ENCODE data around the gene RSPH6A.

DNA sequence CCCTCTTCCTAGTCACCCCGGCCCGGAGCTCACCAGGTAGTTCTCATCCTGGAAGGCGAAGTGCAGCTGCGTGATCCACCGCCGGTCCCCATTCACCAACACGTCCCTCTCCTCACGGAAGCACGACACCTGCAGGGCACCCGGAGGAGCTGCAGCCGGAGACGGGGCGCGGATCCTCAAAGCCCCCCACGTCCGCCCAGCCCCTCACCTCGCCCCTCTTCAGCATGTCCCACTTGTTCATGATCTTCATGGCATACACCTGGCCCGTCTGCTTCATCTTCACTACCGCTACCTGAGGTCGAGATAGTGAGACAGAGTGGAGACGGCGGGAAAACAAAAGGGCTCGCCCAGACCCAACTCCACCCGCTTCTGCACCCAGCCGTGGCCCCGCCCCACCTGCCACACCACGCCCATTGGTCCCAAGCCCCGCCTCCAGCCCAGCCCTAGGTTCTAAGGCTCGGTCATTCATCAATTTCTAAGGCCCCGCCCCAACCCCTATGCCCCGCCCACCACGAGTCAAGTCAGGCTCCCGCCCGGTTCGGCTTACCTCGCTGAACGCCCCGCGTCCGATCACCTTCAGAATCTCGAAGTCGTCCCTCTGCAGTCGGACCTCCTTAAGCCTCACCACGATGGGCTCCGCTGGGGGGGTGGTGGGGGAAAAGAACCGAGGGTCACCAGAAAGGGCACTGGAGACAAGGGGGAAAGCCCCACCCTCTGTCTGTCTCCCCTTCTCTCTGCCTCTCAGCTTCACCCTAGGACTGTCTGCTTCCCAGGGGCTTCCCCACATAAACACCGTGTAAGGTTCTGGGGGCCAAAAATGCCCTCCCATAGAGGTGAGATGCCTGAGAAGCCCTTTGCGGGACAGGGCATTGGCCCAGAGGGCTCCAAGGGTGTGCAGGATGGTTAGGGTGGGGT is 35.6 kb downstream of the RSPH6A start:
- TF ChIP-seq, protein P1, sequence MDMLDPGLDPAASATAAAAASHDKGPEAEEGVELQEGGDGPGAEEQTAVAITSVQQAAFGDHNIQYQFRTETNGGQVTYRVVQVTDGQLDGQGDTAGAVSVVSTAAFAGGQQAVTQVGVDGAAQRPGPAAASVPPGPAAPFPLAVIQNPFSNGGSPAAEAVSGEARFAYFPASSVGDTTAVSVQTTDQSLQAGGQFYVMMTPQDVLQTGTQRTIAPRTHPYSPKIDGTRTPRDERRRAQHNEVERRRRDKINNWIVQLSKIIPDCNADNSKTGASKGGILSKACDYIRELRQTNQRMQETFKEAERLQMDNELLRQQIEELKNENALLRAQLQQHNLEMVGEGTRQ (IDR thresholded peaks at IDR 0.05; ENCODE audit: borderline replicate concordance, low read depth, low read length) = no peak
- TF ChIP-seq ZSCAN29 (IDR thresholded peaks at IDR 0.05) (no peak), RBBP5 (conservative IDR thresholded peaks at IDR 0.05) (no peak), POLR2A (IDR thresholded peaks at IDR 0.05; ENCODE audit: low read depth, low read length) (peak; percentile 67), CHD1 (IDR thresholded peaks at IDR 0.05; ENCODE audit: low read depth, low read length) (no peak)
- TF ChIP-seq, protein P2, sequence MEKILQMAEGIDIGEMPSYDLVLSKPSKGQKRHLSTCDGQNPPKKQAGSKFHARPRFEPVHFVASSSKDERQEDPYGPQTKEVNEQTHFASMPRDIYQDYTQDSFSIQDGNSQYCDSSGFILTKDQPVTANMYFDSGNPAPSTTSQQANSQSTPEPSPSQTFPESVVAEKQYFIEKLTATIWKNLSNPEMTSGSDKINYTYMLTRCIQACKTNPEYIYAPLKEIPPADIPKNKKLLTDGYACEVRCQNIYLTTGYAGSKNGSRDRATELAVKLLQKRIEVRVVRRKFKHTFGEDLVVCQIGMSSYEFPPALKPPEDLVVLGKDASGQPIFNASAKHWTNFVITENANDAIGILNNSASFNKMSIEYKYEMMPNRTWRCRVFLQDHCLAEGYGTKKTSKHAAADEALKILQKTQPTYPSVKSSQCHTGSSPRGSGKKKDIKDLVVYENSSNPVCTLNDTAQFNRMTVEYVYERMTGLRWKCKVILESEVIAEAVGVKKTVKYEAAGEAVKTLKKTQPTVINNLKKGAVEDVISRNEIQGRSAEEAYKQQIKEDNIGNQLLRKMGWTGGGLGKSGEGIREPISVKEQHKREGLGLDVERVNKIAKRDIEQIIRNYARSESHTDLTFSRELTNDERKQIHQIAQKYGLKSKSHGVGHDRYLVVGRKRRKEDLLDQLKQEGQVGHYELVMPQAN (conservative IDR thresholded peaks at IDR 0.05) = 0 out of 2 replicates have a peak, but pooled peaks have one; percentile 39
